GM12878 (cell line): ENCODE measurements around the gene RASSF8. TPM values are rescaled to one million over a fixed set of nuclear protein-coding genes. Genes with fewer than 3 reads are reported as not detected.

Experiments used
- ATAC-seq: fragments of 200-7000 bp; cut with Tn5 transposase; 3 replicates; pipeline ENCODE4 v1.9.1; 2020; ENCODE audit warnings: mild to moderate bottlenecking, moderate library complexity
- BruUV-seq: library from RNA; stranded (reverse); fragments of 400-500 nt; replicated peaks from 2 replicates; lab custom pipeline; 2021; lab: Mats Ljungman, UMichigan
- CTCF ChIA-PET: fragments of 300-600 bp; sonication (Branson Sonifier 250); formaldehyde crosslinking; extraction: SDS; loops from one replicate; lab custom pipeline; 2021; ENCODE audit warnings: inconsistent platforms; lab: Yijun Ruan, JAX
- POLR2A ChIA-PET: fragments of 350-600 bp; formaldehyde crosslinking; extraction: SDS; loops from one replicate; lab custom pipeline; 2021; ENCODE audit warnings: inconsistent platforms; lab: Charles Lee
- RAD21 ChIA-PET: fragments of 300-600 bp; sonication (Branson Sonifier 250); formaldehyde crosslinking; loops from one replicate; lab custom pipeline; 2023; ENCODE audit warnings: antibody characterized with exemption; ENCODE audit not compliant: unreplicated experiment; lab: Charles Lee
- SMC1A ChIA-PET: fragments of 300-600 bp; sonication (Branson Sonifier 250); formaldehyde crosslinking; loops from one replicate; lab custom pipeline; 2023; ENCODE audit not compliant: unreplicated experiment, uncharacterized antibody; lab: Charles Lee
- DNase-seq: peaks from one replicate; pipeline ENCODE4 v3.0.0-alpha.2; 2011; ENCODE audit warnings: low read depth, low spot score
- FAIRE-seq: peaks from 3 replicates; lab custom pipeline; 2011; peaks lifted over from hg19 to GRCh38; lab: Jason Lieb, UNC
- H2AFZ ChIP-seq: 2 replicates; pipeline ENCODE4 v1.6.0; 2011; ENCODE audit warnings: low read depth, low read length, control low read depth; ENCODE audit not compliant: control insufficient read depth
- H3K27ac ChIP-seq: 2 replicates; pipeline ENCODE4 v1.5.1; 2011; ENCODE audit warnings: control low read depth; ENCODE audit not compliant: control insufficient read depth, insufficient read depth
- H3K27me3 ChIP-seq, 2 experiments: replicated peaks in 1 of 2; 2 replicates each; pipeline versions ENCODE4 v1.6.0 to v1.6.1; 2011; ENCODE audit warnings: low read length in 1 of 2; ENCODE audit not compliant: control insufficient read depth in 2 of 2, insufficient read depth in 2 of 2
- H3K36me3 ChIP-seq, 2 experiments: 2 replicates each; pipeline ENCODE4 v1.5.1; 2011; ENCODE audit warnings: low read length in 1 of 2; ENCODE audit not compliant: control insufficient read depth in 2 of 2, insufficient read depth in 2 of 2
- H3K4me1 ChIP-seq: 2 replicates; pipeline ENCODE4 v1.6.1; 2011; ENCODE audit warnings: mild to moderate bottlenecking, low read length, moderate library complexity, mixed read lengths; ENCODE audit not compliant: control insufficient read depth, insufficient read depth
- H3K4me2 ChIP-seq: 2 replicates; pipeline ENCODE4 v1.6.0; 2011; ENCODE audit warnings: control low read depth; ENCODE audit not compliant: control insufficient read depth, insufficient read depth
- H3K4me3 ChIP-seq: fragments of 200-600 bp; sonication (generic); 2 replicates; pipeline ENCODE4 v1.5.1; 2016
- H3K79me2 ChIP-seq: 2 replicates; pipeline ENCODE4 v1.6.0; 2011; ENCODE audit warnings: low read length; ENCODE audit not compliant: control insufficient read depth, insufficient read depth
- H3K9ac ChIP-seq: 2 replicates; pipeline ENCODE4 v1.8.0; 2011; ENCODE audit warnings: low read length, control low read depth, mixed read lengths; ENCODE audit not compliant: control insufficient read depth, insufficient read depth
- H3K9me3 ChIP-seq: replicated peaks from 3 replicates; pipeline ENCODE4 v1.5.1; 2011; ENCODE audit warnings: mild to moderate bottlenecking, low read length; ENCODE audit not compliant: control insufficient read depth, insufficient read depth
- H4K20me1 ChIP-seq: 2 replicates; pipeline ENCODE4 v1.6.0; 2011; ENCODE audit not compliant: control insufficient read depth, insufficient read depth
- BACH1 ChIP-seq: fragments of 450-650 bp; IDR thresholded peaks from 2 replicates; pipeline ENCODE4 v1.6.1; 2017; ENCODE audit warnings: mild to moderate bottlenecking, borderline replicate concordance
- BMI1 ChIP-seq: fragments of 450-650 bp; IDR thresholded peaks from 2 replicates; pipeline ENCODE4 v1.6.1; 2016; ENCODE audit warnings: mild to moderate bottlenecking, moderate library complexity, borderline replicate concordance
- EGR1 ChIP-seq, 2 experiments: IDR thresholded peaks; 1 replicate in 1 of 2; 2 replicates in 1 of 2; pipeline ENCODE4 v1.6.1; 2011 to 2012; ENCODE audit warnings: low read depth in 2 of 2, low read length in 2 of 2, borderline replicate concordance in 1 of 2, mild to moderate bottlenecking in 1 of 2, moderate library complexity in 1 of 2
- ETV6 ChIP-seq, 2 experiments: fragments of 450-650 bp in 1 of 2; IDR thresholded peaks in 1 of 2; conservative IDR thresholded peaks in 1 of 2; 2 replicates each; pipeline ENCODE4 v1.6.1; 2014; ENCODE audit warnings: antibody characterized with exemption in 1 of 2, borderline replicate concordance in 1 of 2, low read depth in 1 of 2, mild to moderate bottlenecking in 1 of 2, moderate library complexity in 1 of 2
- FOS ChIP-seq: IDR thresholded peaks from 3 replicates; pipeline ENCODE4 v1.6.1; 2011; ENCODE audit warnings: borderline replicate concordance; ENCODE audit not compliant: insufficient read length; ENCODE audit errors: extremely low read depth
- PML ChIP-seq: IDR thresholded peaks from 2 replicates; pipeline ENCODE4 v1.6.1; 2012; ENCODE audit warnings: low read length, inconsistent platforms
- SPI1 ChIP-seq: IDR thresholded peaks from 2 replicates; pipeline ENCODE4 v1.6.1; 2011; ENCODE audit warnings: low read depth, mild to moderate bottlenecking, low read length, moderate library complexity, borderline replicate concordance; ENCODE audit not compliant: insufficient read depth
- SREBF2 ChIP-seq: IDR thresholded peaks from 2 replicates; pipeline ENCODE4 v1.6.1; 2012; ENCODE audit warnings: mild to moderate bottlenecking, low read length
- SUZ12 ChIP-seq: fragments of 200-600 bp; sonication (generic); IDR thresholded peaks from one replicate; pipeline ENCODE4 v1.6.1; 2018; ENCODE audit warnings: antibody characterized with exemption, mild to moderate bottlenecking; ENCODE audit not compliant: unreplicated experiment
- TCF7 ChIP-seq: IDR thresholded peaks from 2 replicates; pipeline ENCODE4 v1.6.1; 2014; ENCODE audit warnings: antibody characterized with exemption, borderline replicate concordance
- WRNIP1 ChIP-seq: IDR thresholded peaks from 2 replicates; pipeline ENCODE4 v1.6.1; 2011; ENCODE audit warnings: low read depth, low read length, improper control_type of control experiment, borderline replicate concordance
- ZNF274 ChIP-seq: IDR thresholded peaks from one replicate; pipeline ENCODE4 v1.8.0; 2011; ENCODE audit not compliant: insufficient read length, insufficient read depth
- WGBS: methylation state at CpG from one replicate; pipeline ENCODE4 v1.1.6; 2016; ENCODE audit warnings: low lambda C conversion rate; ENCODE audit not compliant: insufficient replicate concordance, insufficient coverage; ENCODE audit errors: missing lambda C conversion rate; 5-methylcytosine and 5-hydroxymethylcytosine counted together
- in situ Hi-C: fragments of 300-500 bp; cut with MboI; formaldehyde crosslinking; loops from 9 replicates; pipeline ENCODE4 v1.14.3; 2018; ENCODE audit warnings: mixed read lengths
- intact Hi-C: fragments of 100-400 bp; cut with micrococcal nuclease; formaldehyde crosslinking; loops from one replicate; pipeline ENCODE4 v1.14.2; 2022; ENCODE audit not compliant: unreplicated experiment
- polyA plus RNA-seq, 11 experiments: library from polyadenylated mRNA; depleted of rRNA in 4 of 11; unstranded in 6 of 11; stranded (reverse) in 5 of 11; fragments of >200 nt; fragmentation: Nextera tagmentation in 4 of 11; fragmentation: Illumina TruSeq in 1 of 11; extraction: Ambion mirVana in 4 of 11; extraction: Trizol in 1 of 11; gene quantifications; 1 replicate in 1 of 11; 2 replicates in 10 of 11; pipeline versions ENCODE4 v1.2.1 to v1.2.3, GENCODE V29; 2011 to 2016; ENCODE audit warnings: inconsistent platforms in 2 of 11, missing spikeins in 2 of 11, low read depth in 1 of 11
- total RNA-seq, 4 experiments: library from RNA; depleted of rRNA in 3 of 4; stranded (reverse); fragments of >200 nt in 3 of 4; fragmentation: Illumina TruSeq in 1 of 4; extraction: Trizol in 1 of 4; gene quantifications; 2 replicates each; pipeline versions ENCODE4 v1.2.1 to v1.2.3, GENCODE V29; 2013 to 2021
- TF ChIP-seq, protein P1 (sequence below), 3 experiments: IDR thresholded peaks in 2 of 3; conservative IDR thresholded peaks in 1 of 3; 2 replicates each; pipeline ENCODE4 v1.5.1; 2011; ENCODE audit warnings: low read depth in 3 of 3, low read length in 3 of 3, mild to moderate bottlenecking in 3 of 3, control low read depth in 2 of 3, moderate library complexity in 2 of 3, inconsistent platforms in 1 of 3, mixed read lengths in 1 of 3; ENCODE audit not compliant: control insufficient read depth in 2 of 3, insufficient read depth in 1 of 3; ENCODE audit errors: extremely low read depth in 1 of 3
- TF ChIP-seq, protein P2 (sequence below): IDR thresholded peaks from 2 replicates; pipeline ENCODE4 v1.6.1; 2011; ENCODE audit warnings: borderline replicate concordance, low read depth, mild to moderate bottlenecking, moderate library complexity, low read length; ENCODE audit not compliant: insufficient read depth, poor library complexity, severe bottlenecking
- TF ChIP-seq, protein P3 (sequence below): IDR thresholded peaks from 2 replicates; pipeline ENCODE4 v1.6.1; 2012; ENCODE audit warnings: low read depth, low read length, improper control_type of control experiment

The RASSF8 gene
- total and polyA plus RNA-seq, 10 of the 15 experiments (the other 5 are each of a cell fraction or from before 2014, with no cell fraction given): 0.06 to 0.18 (median 0.08) TPM; not detected in 6

DNA sequence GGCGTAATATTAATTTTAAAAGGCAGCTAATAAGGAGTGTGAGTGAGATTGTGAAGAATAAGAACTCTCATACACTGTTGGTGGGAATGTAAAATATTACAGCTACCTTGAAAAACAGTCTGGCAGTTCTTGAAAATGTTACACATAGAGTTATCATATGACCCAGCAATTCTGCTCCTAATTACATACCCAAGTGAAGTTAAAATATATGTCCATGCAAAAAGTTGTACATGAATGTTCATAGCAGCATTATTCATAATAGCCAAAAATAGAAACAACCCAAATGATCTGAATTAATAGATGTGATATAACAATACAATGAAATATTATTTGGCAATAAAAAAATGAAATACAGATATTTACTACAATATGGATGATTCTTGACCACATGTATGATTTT is 68.2 kb downstream of the RASSF8 start:
- no peaks in the 10 kb centered on the region for H3K9me3 ChIP-seq
- H2AFZ ChIP-seq: no peak overlapping the region
- DNase-seq (no peak), ATAC-seq (no peak), FAIRE-seq (no peak)
- in situ Hi-C loops: loop anchor here (5.0 kb wide), 1 partner anchor 589 kb away; no protein-coding TSS in a partner anchor
- intact Hi-C loops: no loop called here
- no TSS peak for BruUV-seq
- ChIA-PET CTCF (interaction anchor here (0.9 to 2.9 kb wide), 3 partner anchors 12 to 591 kb away, joined by 3 to 16 read pairs (median 3); no protein-coding TSS in a partner anchor), SMC1A (interaction anchor here (1.0 to 1.1 kb wide), 2 partner anchors 9 to 590 kb away, joined by 3 to 4 read pairs; no protein-coding TSS in a partner anchor), RAD21 (no interaction called here), POLR2A (no interaction called here)
- H3K27ac ChIP-seq: no peak overlapping the region
- H3K9ac ChIP-seq: no peak overlapping the region
- WGBS: 45% methylated on average over 1 of the region's 1 CpG
- no peaks in the 10 kb centered on the region for H3K4me1 ChIP-seq
- H3K79me2 ChIP-seq: no peaks in the 10 kb centered on the region
- H3K4me3 ChIP-seq: no peak overlapping the region
- no peak overlapping the region for H3K4me2 ChIP-seq
- no peaks in the 10 kb centered on the region for H3K27me3 ChIP-seq
- no peaks in the 10 kb centered on the region for H4K20me1 ChIP-seq
- no peaks in the 10 kb centered on the region for H3K36me3 ChIP-seq
- TF ChIP-seq, protein P1, sequence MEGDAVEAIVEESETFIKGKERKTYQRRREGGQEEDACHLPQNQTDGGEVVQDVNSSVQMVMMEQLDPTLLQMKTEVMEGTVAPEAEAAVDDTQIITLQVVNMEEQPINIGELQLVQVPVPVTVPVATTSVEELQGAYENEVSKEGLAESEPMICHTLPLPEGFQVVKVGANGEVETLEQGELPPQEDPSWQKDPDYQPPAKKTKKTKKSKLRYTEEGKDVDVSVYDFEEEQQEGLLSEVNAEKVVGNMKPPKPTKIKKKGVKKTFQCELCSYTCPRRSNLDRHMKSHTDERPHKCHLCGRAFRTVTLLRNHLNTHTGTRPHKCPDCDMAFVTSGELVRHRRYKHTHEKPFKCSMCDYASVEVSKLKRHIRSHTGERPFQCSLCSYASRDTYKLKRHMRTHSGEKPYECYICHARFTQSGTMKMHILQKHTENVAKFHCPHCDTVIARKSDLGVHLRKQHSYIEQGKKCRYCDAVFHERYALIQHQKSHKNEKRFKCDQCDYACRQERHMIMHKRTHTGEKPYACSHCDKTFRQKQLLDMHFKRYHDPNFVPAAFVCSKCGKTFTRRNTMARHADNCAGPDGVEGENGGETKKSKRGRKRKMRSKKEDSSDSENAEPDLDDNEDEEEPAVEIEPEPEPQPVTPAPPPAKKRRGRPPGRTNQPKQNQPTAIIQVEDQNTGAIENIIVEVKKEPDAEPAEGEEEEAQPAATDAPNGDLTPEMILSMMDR (IDR thresholded peaks at IDR 0.05 in 2 of 3, conservative IDR thresholded peaks at IDR 0.05 in 1 of 3; ENCODE audit: control insufficient read depth in 2 of 3, extremely low read depth in 1 of 3, insufficient read depth in 1 of 3, low read depth in 3 of 3, low read length in 3 of 3): no peak
- TF ChIP-seq, protein P2, sequence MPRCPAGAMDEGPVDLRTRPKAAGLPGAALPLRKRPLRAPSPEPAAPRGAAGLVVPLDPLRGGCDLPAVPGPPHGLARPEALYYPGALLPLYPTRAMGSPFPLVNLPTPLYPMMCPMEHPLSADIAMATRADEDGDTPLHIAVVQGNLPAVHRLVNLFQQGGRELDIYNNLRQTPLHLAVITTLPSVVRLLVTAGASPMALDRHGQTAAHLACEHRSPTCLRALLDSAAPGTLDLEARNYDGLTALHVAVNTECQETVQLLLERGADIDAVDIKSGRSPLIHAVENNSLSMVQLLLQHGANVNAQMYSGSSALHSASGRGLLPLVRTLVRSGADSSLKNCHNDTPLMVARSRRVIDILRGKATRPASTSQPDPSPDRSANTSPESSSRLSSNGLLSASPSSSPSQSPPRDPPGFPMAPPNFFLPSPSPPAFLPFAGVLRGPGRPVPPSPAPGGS: no peak
- TF ChIP-seq EGR1 (IDR thresholded peaks at IDR 0.05; ENCODE audit: borderline replicate concordance in 1 of 2, low read depth in 2 of 2, low read length in 2 of 2) (no peak), PML (no peak), SPI1 (no peak), ETV6 (conservative IDR thresholded peaks at IDR 0.05 in 1 of 2, IDR thresholded peaks at IDR 0.05 in 1 of 2; ENCODE audit: borderline replicate concordance in 1 of 2, low read depth in 1 of 2) (no peak), SREBF2 (no peak), WRNIP1 (no peak), ZNF274 (no peak), FOS (no peak), SUZ12 (no peak), TCF7 (no peak), BMI1 (no peak), BACH1 (no peak)
- TF ChIP-seq, protein P3, sequence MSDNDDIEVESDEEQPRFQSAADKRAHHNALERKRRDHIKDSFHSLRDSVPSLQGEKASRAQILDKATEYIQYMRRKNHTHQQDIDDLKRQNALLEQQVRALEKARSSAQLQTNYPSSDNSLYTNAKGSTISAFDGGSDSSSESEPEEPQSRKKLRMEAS: no peak
